ENCODE data around the gene TXNDC11.

The TXNDC11 gene

DNA sequence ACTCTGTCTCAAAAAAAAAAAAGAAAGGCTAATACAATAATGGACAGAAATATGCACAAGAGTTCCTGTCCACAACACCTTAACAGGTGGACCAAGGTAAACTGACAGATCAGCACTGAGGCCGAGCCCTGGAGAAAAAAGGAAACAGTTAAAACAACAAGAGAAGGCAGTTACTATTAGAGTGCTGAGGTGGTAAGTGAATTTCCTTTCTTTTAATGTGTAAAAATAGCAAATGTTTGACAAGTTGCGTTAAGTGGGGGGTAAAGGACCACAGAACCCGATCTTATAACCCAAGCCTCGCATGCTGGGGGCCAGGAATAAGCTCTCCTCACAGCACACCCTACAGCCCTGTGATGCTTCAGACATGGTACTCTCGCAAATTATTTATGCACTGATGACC, 24.8 kb downstream of the TXNDC11 start:
- DNase-seq = no peak

DNA sequence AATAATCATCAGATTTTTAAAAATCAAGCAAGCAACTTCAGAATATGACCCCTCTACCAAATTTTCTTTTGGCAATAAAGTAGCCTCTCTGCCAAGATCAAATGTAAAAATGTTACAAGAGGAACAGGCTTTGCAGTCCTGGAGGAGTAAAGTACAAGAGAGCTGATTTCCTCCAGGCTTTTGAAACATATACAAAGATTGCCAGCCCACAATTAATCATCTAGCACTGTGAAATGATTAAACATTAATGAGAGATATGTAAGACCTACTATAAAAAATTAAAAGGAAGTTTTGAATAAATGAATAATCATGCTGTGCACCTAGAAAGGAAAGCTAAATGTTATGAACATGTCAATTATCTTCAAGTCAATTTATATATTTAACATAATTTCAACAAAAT, 26.3 kb downstream of the TXNDC11 start:
- DNase-seq = no peak

DNA sequence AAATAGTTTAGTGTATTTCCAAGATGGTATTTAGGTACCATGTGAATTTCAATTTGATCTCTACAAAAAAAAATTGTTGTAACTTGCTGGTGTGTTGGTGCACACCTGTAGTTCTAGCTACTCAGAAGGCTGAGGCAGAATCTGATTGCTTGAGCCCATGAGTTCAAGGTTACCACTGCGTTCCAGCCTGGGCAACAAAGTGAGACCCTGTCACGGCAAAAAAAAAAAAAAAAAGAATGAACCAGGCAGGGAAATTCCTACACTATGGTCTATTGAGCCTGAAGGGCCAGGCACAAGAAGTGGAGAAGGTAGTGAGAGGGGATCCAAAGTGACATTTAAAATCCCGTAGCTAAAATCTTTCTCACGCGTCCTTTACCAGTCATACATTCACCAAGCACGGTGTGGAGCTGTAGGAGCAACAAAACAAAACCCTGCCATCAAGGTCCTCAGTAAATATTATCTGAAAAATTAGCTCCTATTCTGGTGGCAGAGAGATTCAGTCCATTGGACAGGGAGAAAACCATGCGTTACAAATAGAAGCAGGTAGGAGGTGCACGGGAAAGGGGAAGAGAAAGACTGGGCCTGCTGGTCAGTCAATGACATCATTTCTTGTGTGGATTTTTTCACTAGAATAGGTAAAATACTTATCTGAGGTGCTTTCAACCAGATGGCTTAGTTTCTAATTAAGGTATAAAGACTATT, 27.3 kb downstream of the TXNDC11 start:
- no peak for DNase-seq

DNA sequence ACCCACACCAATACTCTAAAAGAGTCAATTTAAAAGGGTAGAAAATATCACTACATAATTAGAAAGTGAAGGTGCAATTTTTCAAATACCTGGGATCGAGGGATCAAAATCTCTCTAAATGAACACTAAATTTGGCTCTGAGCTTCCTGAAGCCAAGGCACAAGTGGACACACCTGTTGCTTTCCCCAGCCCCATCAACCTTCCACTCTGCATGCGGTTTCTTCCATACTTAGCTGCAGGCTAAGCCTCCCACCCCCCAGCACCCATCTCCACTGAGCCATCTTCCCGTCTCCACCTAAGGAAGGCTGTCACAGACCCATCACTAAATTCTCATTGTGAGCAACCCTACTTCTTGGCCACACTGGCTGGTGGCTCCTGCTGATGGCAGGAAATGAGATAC, 30.5 kb downstream of the TXNDC11 start:
- no peak for DNase-seq

DNA sequence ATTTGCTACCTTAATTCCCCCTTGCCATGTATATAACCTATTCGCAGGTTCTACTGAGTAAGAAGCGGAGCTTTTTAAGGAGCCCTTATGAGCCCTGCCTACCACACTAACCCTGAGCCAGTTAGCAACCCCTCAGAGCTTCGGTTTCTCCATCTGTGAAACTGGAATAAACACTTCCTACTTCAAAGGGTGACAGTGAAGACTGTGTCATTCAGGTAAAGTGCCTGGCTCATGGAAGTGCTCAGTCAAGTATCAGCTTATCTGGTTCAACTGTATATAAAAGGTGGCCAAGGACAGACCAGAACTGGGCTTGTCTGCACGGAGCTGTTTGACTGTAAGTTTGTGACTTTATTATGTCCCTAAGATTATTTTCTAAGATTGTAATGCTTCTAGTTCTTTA, 31.0 kb downstream of the TXNDC11 start:
- no peak for DNase-seq

DNA sequence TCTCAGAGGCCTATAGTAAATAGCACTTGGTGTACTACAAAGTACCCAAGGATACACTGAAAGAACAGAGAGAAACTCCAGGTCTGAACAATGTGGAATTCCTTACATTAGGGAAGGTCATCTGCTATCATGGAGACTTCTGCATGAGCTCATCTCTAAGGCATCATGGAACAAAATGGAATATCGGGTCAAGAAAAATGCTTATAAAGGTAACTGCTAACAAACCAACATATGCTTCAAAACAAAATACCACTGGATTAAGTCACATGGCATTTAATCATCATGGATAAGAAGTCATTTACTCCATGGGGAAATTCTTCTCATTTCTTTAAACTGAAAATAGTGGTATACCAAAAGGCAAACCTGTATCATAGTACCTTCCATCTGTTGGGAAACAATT, 34.2 kb downstream of the TXNDC11 start:
- DNase-seq = no peak

DNA sequence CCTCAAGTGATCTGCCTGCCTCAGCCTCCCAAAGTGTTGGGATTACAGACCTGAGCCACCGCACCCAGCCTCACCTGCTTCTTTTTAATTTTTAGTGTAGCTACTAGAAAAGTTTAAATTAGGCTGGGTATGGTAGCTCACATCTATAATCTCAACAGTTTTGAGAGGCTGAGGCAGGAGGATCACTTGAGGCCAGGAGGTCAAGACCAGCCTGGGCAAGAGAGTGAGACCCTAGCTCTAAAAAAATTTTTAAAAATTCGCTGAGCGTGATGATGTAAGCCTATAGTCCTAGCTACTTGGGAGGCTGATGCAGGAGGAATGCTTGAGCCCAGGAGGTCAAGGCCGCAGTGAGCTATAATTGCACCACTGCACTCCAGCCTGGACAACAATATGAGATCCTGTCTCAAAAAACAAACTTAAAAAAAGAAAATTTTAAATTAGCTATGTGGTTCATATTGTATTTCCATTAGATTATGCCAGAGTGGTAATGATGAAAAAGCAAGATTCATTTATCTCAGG, 34.9 kb downstream of the TXNDC11 start:
- no peak for DNase-seq

DNA sequence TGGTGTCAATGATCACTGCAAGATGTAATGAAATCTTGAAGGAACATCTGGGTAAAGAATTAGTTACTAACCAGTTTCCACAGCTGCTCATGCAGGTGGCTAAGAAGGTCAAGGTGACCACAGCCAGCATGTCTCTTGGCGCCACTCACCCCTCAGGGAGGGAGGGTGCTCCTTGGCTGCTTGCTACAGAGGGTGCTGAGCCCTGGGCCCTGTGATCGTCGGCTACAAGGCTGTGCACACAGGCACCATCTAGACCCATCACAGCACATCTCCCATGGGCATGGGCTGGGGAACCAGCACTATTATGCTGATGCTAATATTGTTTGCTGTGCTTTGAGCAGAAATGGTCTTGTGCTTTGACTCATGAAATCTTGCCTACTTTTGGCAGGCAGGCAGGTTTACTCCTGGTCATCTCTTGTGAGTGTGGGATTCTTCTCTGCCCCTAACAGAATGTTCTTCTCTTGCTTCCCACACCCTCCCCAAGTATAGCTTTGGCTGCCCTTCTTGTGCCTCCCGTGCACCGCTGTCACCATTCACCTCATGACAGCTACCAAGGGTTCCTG, 36.4 kb downstream of the TXNDC11 start:
- DNase-seq = no peak

DNA sequence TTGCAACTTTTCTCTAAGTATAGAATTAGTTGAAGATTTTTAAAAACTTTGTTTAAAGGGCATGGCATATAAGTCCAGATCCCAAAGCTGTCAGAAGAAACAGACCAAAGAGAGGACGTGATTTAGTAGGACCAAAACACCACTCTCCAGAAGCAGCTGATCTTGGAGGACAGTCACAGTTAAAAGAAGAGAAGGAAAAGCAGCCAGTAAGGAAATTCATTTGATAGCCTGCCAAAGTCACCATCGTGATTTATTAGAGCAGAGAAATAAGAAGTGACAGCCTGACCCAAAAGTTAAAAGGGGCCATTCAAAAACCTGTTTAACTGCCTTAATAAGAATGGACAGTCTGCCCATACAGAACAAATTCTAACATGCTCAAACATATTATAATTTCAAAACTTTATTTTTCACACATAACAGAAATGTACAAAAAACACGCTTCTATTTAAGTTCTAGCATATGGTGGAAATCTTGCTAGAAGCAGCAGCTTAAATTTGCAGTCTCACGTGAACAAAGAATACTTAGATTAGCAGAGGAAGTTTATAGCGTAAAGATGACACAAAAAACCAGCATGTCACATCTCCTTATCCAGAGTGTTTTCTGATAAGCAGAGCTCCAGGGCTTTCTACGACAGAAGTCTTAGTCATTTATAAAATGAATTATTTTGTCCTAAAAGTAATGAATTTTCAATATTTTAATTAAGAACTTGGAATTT, 37.2 kb downstream of the TXNDC11 start:
- DNase-seq = no peak

DNA sequence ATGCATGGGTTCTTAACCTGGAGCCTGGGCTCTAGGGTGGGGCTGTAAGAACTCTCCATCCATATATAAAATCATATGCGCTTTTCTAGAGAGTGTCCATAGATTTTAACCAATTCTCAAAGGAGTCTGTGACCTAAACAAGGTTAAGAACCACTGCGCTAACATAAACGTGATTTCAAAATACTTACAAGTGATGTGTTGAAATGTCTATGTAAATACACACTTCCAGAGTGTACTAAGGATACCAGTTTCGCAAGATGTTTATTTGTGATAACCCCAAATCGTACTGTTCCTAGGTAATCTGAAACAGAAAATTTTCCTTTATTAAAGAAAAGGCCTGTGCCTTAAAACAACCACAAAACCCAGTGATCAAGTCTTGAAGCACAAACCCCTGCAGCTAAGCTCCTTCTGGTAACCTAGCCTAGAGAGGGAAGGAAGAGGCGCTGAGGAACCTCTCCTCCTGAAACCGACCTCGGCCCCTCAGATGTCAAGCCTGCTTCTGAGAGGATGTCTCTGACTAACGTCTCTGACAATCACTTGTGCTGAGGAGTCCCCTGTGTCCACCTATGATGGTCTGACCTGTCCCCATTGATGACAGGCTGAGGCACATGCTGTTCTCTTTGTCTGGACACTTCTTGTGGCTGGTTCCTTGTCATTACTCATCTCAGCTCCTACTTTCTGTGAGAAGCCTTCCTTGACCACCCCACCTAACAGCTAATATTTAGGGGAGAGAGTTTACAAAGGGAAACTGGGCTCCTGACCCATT, 42.2 kb downstream of the TXNDC11 start:
- peak in 1 of 2 donors; percentile 25 for DNase-seq

DNA sequence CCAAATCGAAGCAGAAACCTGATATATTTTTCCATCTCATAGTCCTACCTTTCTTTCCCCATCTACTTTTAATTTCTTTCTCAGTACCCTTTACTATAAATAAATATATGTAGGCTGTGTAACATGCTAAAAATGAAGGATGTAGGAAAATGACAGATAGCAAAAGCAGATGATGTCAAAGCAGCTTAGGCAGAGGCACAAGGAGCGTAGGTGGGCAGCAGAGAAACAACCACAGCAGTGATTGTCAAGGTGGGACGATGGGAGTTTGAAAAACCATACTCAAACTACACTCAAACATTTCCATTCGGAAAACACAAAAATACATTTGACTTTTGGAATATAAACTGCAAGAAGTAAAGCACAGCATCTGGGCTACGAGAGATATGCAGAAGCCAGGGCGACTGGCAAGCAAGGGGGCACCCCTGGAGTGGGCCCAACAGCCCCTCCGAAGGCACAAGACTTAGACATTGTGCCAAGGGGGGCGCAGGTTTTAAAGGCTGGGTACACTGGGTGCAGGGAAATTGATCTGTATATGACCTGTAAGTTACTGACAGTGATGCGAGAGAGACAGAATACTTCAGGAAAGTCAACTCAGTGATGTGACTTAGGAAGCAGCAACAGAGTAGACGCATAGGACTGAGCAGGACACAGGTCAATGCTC, 43.3 kb downstream of the TXNDC11 start:
- no peak for DNase-seq

DNA sequence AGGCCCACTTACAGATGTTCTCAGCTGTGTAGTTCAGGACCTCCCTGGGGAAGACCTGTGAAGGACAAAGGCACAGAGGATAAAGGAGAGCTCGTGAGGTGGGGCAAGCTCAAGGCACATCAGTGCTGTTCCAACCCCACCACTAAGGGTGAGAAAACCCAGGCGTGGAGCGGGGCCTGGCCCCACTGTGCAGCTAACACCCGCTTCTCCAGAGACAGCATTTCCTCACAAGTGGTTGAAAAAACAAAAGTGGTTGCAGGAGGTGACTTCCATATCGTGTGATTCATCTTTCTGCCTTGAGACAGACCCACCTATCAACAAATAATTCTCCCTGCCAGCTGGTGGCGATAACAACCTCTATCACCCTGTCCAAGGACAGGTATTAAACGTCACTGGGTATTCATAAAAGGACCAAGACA, 44.4 kb downstream of the TXNDC11 start:
- DNase-seq = peak in 1 of 2 donors; percentile 19

DNA sequence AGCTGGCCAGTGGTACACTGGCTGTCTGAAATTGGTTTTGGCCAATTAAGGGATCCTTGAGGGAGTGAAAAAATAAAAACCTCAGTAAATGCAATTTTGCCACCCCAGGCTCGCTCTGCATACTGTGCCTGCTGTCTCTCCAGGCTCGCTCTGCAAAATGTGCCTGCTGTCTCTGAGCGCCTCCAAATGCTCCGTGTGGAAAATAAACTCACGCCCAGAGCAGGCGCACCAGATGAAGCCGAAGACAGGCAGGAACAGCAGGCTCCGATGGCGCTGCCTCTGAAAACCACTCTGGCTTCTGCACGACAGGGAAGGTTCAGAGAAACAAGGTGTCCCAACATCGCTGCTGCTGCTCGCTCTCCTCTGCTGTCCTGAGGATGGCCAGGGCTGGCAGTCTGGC, 45.3 kb downstream of the TXNDC11 start:
- DNase-seq = no peak

DNA sequence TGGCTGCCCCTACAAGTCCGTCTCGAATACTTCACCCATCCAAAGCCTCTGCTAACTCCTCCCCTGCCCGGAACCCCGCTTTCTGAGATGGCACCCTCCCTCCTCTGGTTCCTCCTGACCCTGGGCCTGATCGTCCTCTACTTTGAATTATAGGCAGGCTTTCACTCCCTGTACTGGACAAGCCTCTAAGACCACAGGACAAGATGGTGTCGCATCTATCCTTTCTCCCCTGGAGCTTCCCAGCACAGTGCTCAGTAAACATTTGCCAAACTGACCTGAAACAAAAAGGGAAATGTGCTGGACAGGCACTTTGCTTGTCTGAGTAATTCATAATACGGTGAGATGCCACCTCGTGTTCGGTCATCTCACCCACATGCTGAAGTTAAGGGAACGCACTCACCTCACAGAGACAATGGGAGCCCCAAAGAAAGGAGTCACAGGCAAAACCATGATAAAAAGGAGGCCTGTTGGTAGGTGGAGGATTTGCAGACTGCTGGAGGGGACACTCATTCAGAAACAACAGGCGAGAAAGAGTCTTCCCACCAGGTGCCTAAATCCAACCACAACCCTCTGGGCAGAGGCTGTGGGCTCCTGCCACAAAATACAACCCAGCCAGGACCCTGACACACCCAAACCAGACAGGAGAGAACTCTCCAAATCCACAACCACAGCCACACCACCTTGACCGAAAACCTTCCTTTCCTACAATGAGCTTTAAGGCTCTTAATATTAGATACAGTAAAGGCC, 46.2 kb downstream of the TXNDC11 start:
- no peak for DNase-seq

DNA sequence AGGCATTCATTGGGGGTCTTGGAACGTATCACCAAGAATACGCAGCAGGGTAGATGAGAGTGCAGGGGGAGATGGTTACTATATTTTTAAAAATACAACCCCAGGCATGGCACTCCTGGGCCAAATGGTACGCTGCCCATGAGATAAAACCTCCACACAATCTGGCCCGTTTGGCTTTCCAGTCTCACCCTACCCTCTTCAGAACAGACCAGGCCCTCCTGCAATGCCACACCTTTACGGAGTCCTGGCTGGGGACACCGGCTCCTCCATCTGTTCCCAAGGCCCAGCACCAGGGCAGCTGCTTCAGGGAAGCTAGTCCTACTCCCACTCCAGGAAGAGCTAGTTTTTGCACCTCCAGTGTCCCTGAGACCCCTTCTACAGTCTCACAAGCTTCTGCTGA, 50.0 kb downstream of the TXNDC11 start:
- DNase-seq = no peak

DNA sequence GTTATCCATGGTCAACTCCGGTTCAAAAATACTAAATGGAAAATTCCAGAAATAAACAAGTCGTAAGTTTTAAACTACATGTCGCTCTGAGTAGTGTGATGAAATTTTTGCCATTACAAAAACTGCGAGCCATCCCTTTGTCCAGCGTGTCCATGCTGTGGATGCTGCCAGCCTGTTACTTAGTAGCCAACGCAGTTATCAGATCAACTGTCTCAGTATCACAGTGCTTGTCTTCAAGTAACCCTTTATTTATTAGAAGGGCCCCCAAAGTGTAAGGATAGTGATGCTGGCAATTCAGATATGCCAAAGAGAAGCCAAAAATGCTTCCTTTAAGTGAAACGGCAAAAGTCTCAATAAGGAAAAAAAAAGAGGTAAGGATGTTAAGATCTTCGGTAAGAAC, 50.5 kb downstream of the TXNDC11 start:
- no peak for DNase-seq

DNA sequence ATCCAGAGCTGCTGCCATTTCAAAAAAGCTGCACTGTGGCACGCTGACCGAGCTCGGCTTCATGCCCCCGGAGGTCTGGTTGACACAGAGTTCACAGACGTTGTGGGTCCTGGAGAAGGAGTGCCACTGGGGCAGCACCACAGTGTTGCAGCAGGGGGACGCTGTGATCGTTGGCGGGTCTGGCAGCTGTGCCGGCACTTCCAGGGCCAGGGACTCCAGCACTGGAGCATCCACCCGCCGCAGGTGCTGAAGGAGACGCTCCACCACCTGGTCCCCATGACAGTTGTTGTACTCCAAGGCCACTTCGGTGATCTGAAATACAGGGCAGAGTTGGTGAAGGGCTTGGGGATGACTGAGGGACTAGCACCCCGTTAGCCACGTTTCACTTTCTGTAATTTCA, 50.9 kb downstream of the TXNDC11 start:
- no peak for DNase-seq

DNA sequence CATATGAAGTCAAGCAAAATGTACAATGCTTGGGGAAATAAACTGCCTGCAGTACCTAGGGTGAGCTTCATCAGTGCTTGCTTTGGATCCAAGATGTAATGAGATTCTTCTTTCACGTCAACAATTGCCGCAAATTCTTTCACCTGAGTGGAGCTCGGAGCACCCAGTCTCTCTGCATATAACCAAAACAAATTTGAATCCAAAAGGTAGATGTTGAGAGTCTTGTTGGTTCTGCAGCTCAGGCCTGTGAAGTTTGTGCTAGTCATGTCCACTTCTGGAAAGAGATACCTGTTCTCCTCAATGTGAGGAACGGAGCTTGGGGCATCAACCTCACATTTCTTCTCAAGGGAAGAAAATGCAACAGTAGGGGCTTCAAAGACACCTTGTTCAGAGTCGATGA, 51.4 kb downstream of the TXNDC11 start:
- DNase-seq = no peak

DNA sequence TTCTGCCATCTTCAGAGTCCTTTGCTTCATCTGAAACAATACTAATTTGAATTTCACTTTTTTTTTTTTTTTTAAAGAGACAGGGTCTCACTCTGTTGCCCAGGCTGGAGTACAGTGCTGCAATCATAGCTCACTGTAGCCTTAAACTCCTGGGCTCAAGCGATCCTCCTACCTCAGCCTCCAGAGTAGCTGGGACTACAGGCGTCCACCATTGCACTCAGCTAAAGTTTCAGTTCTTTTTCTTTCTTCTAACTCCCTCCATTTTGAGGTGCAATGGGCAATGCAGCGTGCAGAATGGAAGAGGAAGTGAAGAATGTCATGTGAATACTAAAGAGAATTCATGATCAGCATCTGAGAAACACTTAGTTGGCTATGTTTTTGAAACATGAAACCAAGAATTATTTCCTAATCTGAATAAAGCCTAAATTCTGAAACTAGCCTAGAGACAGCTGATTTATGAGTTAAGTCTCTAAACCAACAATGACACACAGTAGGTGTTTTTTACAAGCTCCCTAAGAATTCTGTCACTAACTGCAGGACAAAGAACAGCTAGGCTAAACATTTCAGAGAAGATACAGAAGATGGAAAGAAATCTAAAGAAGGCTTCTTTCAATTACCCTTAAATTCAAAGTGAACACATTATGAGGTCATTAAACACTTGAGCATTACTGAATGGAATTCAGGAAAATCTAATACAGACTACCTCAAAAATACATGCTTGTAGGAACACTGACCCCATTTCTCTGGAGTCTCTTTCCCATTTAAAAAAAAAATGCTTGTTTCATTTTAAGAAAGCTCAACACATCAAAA, 53.4 kb downstream of the TXNDC11 start:
- DNase-seq = peak in 1 of 2 donors; percentile 36

DNA sequence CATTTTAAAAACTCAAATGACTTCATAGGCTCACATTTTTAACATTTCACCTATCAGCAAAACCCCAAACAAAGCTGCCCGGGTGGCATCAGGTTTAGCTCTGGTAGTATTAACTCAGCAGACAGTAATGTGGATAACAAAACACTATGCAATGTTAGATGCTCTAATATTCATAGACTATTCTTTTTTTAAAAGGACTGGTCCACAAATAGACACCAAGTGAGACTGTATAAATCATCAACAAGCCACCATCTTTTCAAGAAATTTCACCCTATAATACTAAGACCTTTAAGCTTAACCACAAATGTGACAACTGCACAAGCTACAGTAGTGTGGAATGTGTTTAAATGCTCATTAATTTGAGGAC, 54.2 kb downstream of the TXNDC11 start:
- DNase-seq = no peak
